ENCODE results near the gene ENDOD1. TPM values are rescaled to one million over a fixed set of nuclear protein-coding genes. Genes with fewer than 3 reads are reported as not detected.
"Not testable (repeated sequence)": the region's sequence is repeated elsewhere in the genome, so short reads cannot be mapped to it uniquely, and the experiment has no call there.

Gene ENDOD1
- total RNA-seq, 1 experiment from 2014 or later = 6.4 TPM

GRCh38 chr11:95092549-95093324 lies 3.1 kb downstream of the ENDOD1 start:
- Histone ChIP-seq H3K9me3 (no peaks in the 10 kb centered on the region), H3K4me3 (no peak overlapping the region), H3K36me3 (no peaks in the 10 kb centered on the region), H3K27me3 (no peaks in the 10 kb centered on the region)
- DNase-seq = peak; percentile 28

- H3K4me3 ChIP-seq = no peak overlapping the region
- H3K27me3 ChIP-seq = no peaks in the 10 kb centered on the region
- no peak for DNase-seq
- no peaks in the 10 kb centered on the region for H3K9me3 ChIP-seq
- no peaks in the 10 kb centered on the region for H3K36me3 ChIP-seq
Measured at GRCh38 chr11:95093548-95093947, 3.9 kb downstream of the ENDOD1 start.

- no peaks in the 10 kb centered on the region for H3K27me3 ChIP-seq
- no peak for DNase-seq
- H3K36me3 ChIP-seq = no peaks in the 10 kb centered on the region
- H3K9me3 ChIP-seq = no peaks in the 10 kb centered on the region
- H3K4me3 ChIP-seq = no peak overlapping the region
Measured at GRCh38 chr11:95095858-95096587, 6.4 kb downstream of the ENDOD1 start.

GRCh38 chr11:95097209-95097608 lies 7.6 kb downstream of the ENDOD1 start:
- no peak overlapping the region for H3K4me3 ChIP-seq
- H3K9me3 ChIP-seq = no peaks in the 10 kb centered on the region
- no peaks in the 10 kb centered on the region for H3K27me3 ChIP-seq
- DNase-seq = no peak
- no peaks in the 10 kb centered on the region for H3K36me3 ChIP-seq

GRCh38 chr11:95098826-95099225 lies 9.2 kb downstream of the ENDOD1 start:
- no peaks in the 10 kb centered on the region for H3K36me3 ChIP-seq
- no peaks in the 10 kb centered on the region for H3K9me3 ChIP-seq
- no peaks in the 10 kb centered on the region for H3K27me3 ChIP-seq
- no peak overlapping the region for H3K4me3 ChIP-seq
- no peak for DNase-seq

GRCh38 chr11:95100191-95100648 lies 10.6 kb downstream of the ENDOD1 start:
- Histone ChIP-seq H3K9me3 (no peaks in the 10 kb centered on the region), H3K4me3 (no peak overlapping the region), H3K36me3 (no peaks in the 10 kb centered on the region), H3K27me3 (no peaks in the 10 kb centered on the region)
- no peak for DNase-seq

- no peak overlapping the region for H3K4me3 ChIP-seq
- no peaks in the 10 kb centered on the region for H3K36me3 ChIP-seq
Measured at GRCh38 chr11:95100856-95101507, 11.3 kb downstream of the ENDOD1 start.

GRCh38 chr11:95101935-95102334 lies 12.3 kb downstream of the ENDOD1 start:
- DNase-seq = no peak
- no peaks in the 10 kb centered on the region for H3K9me3 ChIP-seq
- no peak overlapping the region for H3K4me3 ChIP-seq
- H3K36me3 ChIP-seq = no peaks in the 10 kb centered on the region
- no peaks in the 10 kb centered on the region for H3K27me3 ChIP-seq

More at GRCh38 chr11:95100856-95101507, 11.3 kb downstream of the ENDOD1 start:
- no peak for DNase-seq
- Histone ChIP-seq H3K9me3 (no peaks in the 10 kb centered on the region), H3K27me3 (no peaks in the 10 kb centered on the region)

- H3K9me3 ChIP-seq = no peaks in the 10 kb centered on the region
- no peak for DNase-seq
- H3K36me3 ChIP-seq = no peaks in the 10 kb centered on the region
- H3K4me3 ChIP-seq = no peak overlapping the region
- no peaks in the 10 kb centered on the region for H3K27me3 ChIP-seq
Measured at GRCh38 chr11:95102733-95103132, 13.1 kb downstream of the ENDOD1 start.

GRCh38 chr11:95103701-95104100 lies 14.1 kb downstream of the ENDOD1 start:
- H3K27me3 ChIP-seq = no peaks in the 10 kb centered on the region
- H3K36me3 ChIP-seq = no peaks in the 10 kb centered on the region
- no peak for DNase-seq
- no peaks in the 10 kb centered on the region for H3K9me3 ChIP-seq
- no peak overlapping the region for H3K4me3 ChIP-seq

- Histone ChIP-seq H3K4me3 (no peak overlapping the region), H3K27me3 (no peaks in the 10 kb centered on the region), H3K9me3 (no peaks in the 10 kb centered on the region), H3K36me3 (no peaks in the 10 kb centered on the region)
- DNase-seq = no peak
Measured at GRCh38 chr11:95104121-95104830, 14.6 kb downstream of the ENDOD1 start.

GRCh38 chr11:95104856-95105255 lies 15.2 kb downstream of the ENDOD1 start:
- Histone ChIP-seq H3K4me3 (no peak overlapping the region), H3K27me3 (no peaks in the 10 kb centered on the region), H3K36me3 (no peaks in the 10 kb centered on the region), H3K9me3 (no peaks in the 10 kb centered on the region)
- no peak for DNase-seq

- no peak for DNase-seq
- H3K9me3 ChIP-seq = no peaks in the 10 kb centered on the region
- no peak overlapping the region for H3K4me3 ChIP-seq
Measured at GRCh38 chr11:95108159-95108611, 18.5 kb downstream of the ENDOD1 start.

GRCh38 chr11:95108671-95109551 lies 19.3 kb downstream of the ENDOD1 start:
- no peaks in the 10 kb centered on the region for H3K36me3 ChIP-seq
- no peak for DNase-seq
- no peak overlapping the region for H3K4me3 ChIP-seq
- no peaks in the 10 kb centered on the region for H3K9me3 ChIP-seq
- no peaks in the 10 kb centered on the region for H3K27me3 ChIP-seq

More at GRCh38 chr11:95108159-95108611, 18.5 kb downstream of the ENDOD1 start:
- H3K27me3 ChIP-seq = no peaks in the 10 kb centered on the region
- no peaks in the 10 kb centered on the region for H3K36me3 ChIP-seq

GRCh38 chr11:95111471-95111870 lies 21.8 kb downstream of the ENDOD1 start:
- H3K9me3 ChIP-seq, H3K4me3 ChIP-seq, H3K36me3 ChIP-seq, DNase-seq, H3K27me3 ChIP-seq: not testable (repeated sequence)

Measured in MG63 (cell line).